GM18511 (cell line): Measurements from ENCODE around the gene LRRC8A.
"Not testable (repeated sequence)": the region's sequence is repeated elsewhere in the genome, so short reads cannot be mapped to it uniquely, and the experiment has no call there.

Source experiments
- ATAC-seq: cut with Tn5 transposase; IDR thresholded peaks from one replicate; pipeline ENCODE4 v1.9.1; 2021; ENCODE audit warnings: mild to moderate bottlenecking, moderate library complexity; ENCODE audit not compliant: unreplicated experiment

The LRRC8A gene

DNA sequence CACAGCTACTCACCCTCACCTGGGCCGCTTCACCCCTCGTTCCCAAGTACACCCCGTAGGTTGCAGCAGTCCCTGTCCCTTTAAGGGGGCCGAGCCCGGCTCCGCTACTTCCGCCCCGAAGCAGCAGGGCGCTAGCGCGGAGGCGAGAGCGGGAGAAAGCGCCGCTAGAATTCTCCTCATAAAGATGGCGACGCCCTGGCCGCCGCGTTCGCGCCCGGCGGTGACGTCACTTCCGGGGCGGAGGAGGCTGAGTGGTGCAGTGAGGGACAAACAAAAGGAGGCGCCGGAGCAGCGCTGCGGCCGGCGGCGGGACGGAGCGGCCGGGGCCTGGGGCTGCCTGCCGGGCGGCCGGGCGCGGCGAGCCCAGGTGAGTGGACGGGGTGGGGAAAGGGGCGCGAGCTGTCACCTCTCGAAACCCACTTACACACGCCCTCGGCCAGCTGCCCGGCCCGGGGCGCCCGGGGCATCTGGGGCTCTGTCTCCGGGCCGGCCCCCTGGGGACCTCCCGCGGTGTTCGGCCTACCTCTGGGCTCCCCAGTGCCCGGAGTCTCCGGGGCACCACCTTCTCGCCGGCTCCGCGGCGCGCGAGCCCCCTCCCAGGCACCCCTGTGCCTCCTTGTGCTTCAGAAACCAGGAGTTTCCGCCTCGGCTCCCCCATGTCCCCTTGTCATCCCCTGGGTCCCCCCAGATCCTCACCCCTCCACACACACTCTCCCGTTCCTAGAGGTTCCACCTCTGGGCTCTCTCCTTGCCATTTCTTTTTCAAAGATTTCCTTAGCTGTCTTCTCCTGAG, at the start of gene LRRC8A, which contains the start of gene KYAT1:
LRRC8A (plus strand) TSS at position 250 of the 793 bp plus-strand sequence. CDS start 25,032 bp downstream, outside the sequence.
KYAT1 (minus strand) TSS at position 67 of the 793 bp plus-strand sequence. CDS start 36,545 bp downstream, outside the sequence.
- ATAC-seq, result peak; percentile 89

DNA sequence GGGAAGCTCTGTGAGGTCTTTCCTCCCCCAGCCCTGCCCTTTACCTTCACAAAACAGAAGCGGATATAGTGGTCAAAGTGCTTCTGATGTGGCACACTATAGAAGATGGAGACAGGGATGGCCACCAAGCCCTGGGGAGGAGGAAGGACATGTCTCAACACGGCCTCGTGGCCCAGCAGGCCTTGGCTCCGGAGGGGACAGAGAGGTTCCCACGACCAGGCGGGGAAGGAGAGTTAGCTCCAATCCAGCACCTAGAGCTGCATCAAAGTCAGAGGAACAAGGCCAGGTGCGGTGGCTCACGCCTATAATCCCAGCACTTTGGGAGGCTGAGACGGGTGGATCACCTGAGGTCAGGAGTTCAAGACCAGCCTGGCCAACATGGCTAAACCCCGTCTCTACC, 48.2 kb upstream of the LRRC8A start:
- no peak for ATAC-seq

DNA sequence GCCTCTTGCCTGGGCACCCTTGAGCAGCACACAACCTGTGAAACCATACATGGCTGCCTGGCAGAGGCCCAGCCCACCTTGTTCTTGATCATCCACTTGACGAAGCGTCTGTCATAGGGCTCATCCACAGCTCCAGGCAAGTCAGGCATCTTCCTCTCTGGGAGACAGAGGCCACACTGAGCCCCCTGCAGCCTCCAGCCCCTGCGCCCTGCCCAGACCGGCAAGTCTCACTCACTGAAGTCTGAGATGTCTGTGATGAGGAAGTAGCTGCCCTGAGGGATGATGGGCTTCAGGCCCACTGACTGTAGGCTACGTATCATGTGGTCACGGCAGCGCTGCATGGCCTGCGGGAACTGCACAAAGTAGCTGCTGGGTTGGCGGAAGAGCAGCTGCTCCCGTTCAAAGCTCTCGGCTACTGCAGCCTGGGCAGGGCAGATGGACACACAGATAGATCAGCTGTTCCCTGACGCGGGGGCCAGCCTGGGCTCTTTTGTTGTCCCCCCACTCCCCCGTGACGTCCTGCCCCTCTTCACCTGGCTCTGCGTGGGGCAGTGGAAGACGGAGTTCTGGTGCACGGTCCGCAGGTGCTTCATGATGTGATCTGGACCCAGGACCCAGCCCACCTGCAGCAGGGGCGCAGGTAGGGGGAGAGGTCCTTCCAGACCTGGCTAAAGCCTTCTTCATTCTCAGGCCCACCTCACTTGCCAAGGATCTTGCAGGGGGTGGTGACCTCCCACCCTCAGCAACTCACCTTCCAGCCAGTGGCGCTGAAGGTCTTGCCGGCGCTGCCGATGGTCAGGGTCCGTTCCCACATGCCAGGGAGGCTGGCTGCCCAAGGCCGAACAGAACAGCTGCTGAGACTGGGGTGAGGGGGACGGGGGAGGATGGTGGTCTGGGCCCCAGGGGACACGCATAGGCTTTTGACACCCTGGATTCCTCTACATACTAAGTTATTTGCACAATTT, 46.4 kb upstream of the LRRC8A start:
- ATAC-seq, result no peak

DNA sequence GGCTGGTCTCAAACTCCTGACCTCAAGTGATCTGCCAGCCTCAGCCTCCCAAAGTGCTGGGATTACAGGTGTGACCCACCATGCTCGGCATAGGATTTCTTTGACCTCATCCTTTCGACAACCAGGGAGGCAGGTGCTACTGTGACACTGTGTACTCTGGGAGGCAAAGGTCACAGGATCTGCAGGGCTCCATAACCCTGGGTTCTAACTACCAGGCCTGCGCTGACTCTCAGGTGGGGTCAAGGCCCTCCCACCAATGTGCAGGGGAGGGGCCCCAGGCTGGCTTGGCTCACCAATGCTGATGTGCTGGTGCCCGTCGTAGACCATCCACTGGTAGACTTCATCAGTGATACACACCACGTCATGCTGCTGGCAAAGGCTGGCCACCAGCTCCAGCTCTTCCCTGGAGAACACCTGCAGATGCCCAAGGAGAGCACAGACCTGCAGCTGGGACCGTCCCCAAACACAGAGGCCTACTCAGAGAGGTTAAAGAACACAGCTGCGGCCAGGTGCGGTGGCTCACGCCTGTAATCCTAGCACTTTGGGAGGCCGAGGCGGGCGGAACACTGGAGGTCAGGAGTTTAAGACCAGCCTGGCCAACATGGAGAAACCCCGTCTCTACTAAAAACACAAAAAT, 45.3 kb upstream of the LRRC8A start:
- no peak for ATAC-seq

DNA sequence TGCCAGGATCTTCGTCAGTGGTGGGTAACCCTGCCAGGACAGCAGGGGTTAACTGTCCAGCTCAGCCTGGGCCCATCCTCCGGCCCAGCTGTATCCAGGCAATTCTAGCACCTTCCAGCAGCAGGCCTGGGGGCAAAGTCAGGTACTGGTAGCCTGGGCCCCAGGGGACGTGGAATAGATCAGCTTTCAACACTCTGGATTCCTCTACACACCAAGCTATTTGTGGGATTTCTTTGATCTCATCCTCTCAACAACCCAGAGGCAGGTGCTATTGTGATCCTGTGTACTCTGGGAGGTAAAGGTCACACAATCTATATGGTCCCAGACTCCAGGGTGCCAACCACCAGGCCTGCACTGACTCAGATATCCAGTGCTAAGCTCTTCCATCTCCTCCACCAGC, 43.6 kb upstream of the LRRC8A start:
- ATAC-seq, result no peak

DNA sequence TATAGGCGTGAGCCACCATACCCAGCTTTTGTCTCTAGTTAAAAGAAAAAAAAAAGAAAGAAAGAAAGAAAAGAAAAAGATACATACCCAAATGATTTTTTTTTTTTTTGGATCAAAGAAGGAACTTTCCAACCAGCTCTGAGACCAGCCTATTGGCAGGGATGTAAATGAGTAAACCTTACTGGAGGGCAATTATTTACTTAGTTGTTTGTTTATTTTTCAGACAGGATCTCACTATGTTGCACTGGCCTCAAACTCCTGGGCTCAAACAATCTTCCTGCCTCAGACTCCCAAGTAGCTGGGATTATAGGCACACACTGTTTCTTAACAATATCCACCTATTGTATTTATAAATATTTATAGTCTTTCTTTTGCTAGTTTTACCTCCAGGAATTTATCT, 41.4 kb upstream of the LRRC8A start:
- no peak for ATAC-seq

DNA sequence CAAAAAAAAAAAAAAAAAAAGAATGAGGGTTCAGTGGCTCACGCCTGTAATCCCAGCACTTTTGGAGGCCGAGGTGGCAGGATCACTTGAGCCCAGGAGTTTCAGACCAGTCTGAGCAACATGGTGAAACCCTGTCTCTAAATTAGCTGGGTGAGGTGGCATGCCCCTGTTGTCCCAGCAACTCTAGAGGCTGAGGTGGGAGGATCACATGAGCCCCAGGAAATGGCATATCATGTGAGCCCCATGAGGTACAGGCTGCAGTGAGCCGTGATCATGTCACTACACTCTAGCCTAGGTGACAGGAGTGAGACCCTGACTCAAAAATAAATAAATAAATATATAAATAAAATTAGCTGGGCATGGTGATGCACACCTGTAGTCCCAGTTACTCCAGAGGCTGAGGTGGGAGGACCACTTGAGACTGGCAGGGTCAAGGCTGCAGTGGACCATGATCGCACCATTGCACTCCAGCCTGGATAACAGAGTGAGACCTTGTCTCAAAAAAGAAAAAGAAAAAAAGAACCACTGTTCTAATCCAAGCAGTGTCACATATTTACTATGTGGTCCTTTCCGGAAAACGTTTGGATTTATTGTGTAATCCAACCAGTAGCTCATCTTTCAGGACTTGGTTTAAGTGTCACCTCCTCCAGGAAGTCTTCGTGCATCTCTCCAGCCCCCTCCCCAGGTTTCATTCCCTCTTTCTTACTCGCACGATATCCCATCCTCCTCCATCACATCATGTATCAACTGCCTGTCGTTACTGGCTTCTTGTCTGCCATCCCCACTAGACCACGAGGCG, 40.0 kb upstream of the LRRC8A start:
- ATAC-seq, result no peak

DNA sequence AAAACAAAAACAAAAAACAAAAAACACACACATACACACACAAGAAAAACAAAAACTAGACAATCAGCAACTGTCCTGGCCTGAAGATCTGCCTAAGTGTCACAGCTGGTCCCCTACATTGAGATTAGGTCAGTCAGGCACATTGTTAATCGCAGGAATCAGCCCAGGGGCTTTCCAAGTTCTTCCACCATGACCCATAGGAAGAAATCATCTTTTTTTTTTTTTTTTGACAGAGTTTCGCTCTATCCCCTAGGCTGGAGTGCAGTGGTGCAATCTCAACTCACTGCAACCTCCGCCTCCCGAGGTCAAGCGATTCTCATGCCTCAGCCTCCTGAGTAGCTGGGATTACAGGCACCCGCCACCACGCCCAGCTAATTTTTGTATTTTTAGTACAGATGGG, 38.8 kb upstream of the LRRC8A start:
- ATAC-seq, result not testable (repeated sequence)

DNA sequence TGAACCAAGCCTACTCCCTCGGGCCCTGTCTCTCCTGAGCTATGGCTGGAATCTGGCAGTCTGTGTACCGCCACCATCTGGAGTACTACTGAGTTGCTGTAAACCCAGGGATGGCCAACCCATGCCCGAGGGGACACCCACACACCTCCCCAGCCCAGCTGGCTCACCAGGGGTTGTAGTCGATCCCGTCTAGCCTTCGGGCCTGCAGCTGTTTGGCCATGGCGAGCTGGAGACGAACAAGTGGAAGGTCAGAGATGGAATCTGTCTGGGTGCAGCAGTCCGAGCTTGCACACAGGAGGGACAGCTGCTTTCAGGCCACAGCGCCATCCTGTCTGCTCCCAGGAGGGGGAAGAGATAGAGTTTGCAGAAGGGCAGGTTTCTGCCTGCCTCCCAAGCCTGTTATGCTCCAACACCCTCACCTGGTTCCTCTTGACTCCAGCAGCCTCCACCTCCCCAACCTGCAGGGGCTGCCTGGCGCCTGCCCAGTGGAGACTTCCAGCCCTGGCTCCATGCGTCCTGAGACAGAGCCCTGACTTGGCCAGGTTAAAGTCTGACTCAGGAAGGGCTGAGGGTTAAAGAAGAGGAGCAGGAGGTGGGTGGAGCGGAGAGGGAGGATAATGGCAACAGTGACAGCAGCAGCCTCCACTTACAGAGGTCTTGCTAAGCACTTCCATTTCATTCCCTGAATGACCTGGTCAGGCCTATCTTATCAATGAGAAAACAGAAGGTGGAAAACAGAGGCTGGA, 36.6 kb upstream of the LRRC8A start:
- ATAC-seq, result no peak

DNA sequence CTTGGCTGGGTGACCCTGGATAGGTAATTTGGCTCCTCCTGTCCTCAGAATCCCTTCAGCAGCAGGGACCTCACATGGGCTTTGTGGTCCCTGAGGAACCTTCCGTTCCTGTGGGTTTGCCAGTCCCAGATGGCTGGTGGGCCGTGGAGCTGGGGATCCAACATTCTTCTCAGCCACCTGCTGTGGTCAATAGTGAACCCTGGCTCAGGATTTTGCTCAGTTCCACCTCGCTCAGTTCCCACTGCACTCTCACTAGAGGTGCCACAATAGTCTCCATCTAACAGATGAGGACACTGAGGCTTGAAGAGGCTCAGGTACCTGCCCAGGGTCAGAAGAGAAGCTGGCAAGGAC, 35.3 kb upstream of the LRRC8A start:
- ATAC-seq, result no peak

DNA sequence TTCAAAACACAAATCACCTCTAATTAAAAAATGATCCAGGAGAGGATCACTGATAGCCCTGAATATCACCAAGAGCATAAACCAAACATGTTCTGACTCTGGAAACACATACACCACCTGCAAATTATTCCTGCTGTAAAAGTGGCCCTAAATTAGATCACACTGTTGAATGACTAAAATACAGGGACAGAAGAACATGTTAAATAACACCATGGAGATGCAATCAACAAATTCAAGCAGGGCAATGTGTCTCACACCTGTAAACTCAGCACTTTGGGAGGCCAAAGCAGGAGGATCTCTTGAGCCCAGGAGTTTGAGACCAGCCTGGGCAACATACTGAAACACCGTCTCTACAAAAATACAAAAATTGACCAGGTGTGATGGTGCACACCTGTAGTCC, 34.1 kb upstream of the LRRC8A start:
- no peak for ATAC-seq

DNA sequence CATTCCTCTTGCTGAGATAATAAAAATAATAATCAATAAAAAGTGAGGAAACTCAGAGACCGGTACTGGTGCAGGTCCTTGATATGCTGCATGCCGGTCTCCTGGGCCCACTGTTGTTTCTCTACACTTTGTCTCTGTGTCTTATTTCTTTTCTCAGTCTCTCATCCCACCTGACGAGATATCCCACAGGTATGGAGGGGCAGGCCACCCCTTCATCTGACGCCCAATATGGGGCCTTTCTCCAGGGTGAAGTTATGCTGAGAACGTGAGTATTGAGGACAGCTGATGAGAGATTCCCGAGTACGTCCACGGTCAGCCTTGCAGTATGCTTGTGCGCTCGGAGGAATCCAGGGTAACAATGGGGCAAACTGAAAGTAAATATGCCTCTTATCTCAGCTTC, 30.9 kb upstream of the LRRC8A start:
- not testable (repeated sequence) for ATAC-seq

DNA sequence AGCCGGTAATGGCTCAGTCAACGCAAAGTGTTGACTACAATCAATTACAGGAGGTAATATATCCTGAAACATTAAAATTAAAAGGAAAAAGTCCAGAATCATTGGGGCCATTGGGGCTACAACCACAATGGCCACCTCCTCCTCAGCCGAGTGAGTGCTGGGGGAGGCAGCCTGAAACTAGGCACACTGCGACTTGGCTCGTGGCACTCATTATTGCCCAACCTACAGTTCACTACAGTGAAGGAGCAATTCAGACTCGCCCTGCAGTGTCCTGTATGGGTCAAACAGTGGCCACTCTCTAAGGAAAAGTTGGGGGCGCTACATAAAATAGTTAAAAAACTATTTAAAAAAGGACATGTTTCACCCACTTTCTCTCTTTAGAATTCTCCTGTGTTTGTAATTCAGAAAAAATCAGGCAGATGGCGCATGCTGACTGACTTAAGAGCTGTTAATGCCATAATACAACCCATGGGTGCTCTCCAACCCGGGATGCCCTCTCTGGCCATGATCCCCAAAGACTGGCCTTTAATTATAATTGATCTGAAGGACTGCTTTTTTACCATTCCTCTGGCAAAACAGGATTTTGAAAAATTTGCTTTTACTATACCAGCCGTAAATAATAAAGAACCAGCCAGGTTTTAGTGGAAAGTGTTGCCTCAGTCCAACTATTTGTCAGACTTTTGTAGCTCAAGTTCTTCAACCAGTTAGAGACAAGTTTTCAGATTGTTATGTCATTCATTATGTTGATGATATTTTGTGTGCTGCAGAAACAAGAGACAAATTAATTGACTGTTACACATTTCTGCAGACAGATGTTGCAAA, 29.9 kb upstream of the LRRC8A start:
- ATAC-seq, result not testable (repeated sequence)

DNA sequence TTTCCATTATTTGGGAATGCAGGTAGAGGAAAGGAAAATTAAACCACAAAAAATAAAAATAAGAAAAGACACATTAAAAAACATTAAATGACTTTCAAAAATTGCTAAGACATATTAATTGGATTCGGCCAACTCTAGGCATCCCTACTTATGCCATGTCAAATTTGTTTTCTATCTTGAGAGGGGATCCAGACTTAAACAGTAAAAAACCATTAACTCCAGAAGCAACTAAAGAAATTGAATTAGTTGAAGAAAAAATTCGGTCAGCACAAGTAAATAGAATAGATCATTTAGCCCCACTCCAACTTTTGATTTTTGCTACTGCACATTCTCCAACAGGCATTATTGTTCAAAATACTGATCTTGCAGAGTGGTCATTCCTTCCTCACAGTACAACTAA, 29.3 kb upstream of the LRRC8A start:
- ATAC-seq, result not testable (repeated sequence)

DNA sequence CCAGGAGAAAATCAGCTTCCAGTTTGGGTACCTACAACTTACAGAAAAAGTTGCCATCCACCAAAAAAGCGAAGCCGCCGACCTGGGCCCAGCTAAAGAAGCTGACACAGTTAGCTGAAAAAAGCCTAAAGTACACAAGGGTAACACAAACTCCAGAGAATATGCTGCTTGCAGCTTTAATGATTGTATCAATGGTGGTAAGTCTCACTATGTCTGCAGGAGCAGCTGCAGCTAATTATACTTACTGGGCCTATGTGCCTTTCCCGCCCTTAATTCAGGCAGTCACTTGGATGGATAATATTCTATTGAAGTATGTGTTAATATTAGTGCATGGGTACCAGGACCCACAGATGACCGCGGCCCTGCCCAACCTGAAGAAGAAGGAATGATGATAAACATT, 27.5 kb upstream of the LRRC8A start:
- ATAC-seq, result not testable (repeated sequence)

DNA sequence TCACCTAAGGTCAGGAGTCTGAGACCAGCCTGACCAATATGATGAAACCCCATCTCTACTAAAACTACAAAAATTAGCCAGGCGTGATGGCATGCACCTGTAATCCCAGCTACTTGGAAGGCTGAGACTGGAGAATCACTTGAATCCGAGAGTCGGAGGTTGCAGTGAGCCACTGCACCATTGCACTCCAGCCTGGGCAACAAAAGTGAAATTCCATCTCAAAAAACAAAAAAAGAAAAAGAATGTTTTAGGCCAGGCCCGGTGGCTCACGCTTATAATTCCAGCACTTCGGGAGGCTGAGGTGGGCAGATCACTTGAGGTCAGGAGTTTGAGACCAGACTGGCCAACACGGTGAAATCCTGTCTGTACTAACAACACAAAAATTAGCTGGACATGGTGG, 23.5 kb upstream of the LRRC8A start:
- ATAC-seq, result not testable (repeated sequence)

DNA sequence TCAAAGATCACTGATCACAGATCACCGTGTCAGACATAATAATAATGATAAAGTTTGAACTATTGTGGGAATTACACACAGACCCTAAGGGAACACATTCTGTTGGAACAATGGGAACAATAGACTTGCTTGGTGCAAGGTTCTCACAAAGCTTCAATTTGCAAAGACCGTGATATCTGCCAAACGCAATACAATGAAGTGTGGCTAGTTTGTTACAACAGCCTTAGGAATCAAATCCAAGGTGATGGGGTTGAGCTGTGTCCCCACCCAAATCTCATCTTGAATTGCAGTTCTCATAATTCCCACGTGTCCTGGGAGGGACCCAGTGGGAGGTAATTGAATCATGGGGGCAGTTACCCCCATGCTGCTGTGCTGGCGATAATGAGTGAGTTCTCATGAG, 21.0 kb upstream of the LRRC8A start:
- no peak for ATAC-seq

DNA sequence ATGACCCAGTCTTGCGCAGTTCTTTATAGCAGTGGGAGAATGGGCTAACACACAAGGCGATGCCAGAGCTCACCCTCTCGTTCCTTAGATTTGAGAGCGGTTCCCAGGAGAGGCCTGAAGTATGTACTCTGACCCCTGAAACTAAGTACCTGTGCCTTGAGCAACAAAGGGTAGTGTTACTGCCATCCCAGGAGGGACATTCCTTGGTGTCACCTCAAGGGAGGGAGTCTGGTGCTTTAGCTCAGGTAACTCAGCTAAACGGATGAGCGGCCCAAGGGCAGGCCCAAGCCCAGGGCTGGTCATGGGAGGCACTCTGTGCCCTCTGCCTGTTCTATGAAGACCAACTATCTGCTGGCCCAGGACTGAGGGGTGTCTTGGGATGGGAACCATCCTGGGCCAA, 20.4 kb upstream of the LRRC8A start:
- ATAC-seq, result no peak

DNA sequence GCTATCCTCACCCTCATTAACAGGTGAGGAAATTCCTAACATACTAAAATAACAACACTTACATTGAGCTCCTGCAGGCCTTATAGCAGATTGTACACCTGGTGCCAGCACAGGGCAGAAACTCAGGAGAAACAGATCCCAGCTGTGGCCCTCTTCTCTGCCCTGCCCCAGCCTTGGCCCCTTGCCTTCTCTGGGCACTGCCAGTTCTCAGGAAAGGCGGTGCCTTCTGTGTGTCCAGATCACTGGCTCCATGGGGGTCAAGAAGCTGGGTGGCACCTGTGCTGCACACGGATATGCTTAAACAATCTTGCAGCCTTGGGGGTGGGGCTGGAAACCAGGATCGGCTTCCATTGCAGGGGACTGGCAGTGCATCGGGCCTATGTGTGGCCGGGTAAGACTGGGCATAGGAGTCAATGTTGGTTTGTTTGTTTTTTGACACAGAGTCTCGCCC, 19.5 kb upstream of the LRRC8A start:
- no peak for ATAC-seq
